ENCODE data around the gene STOML1. TPM values are rescaled to one million over a fixed set of nuclear protein-coding genes. Genes with fewer than 3 reads are reported as not detected.

The STOML1 gene
- polyA plus RNA-seq, 1 donor = 9.6 TPM

GRCh38 chr15:74013374-74013894, 21.3 kb upstream of the STOML1 start:
- DNase-seq = no peak
- Histone ChIP-seq H3K4me1 (ENCODE audit: control insufficient read depth, insufficient read depth, low read length) (peaks cover 5% of the 10 kb centered on the region), H3K27ac (ENCODE audit: low read length) (no peak overlapping the region), H3K36me3 (ENCODE audit: control insufficient read depth, insufficient read depth, low read length) (peaks cover 7% of the 10 kb centered on the region), H3K9me3 (ENCODE audit: control insufficient read depth, low read depth, low read length) (no peaks in the 10 kb centered on the region), H3K4me3 (ENCODE audit: low read length) (no peak overlapping the region), H3K27me3 (ENCODE audit: control insufficient read depth, insufficient read depth, low read length) (no peaks in the 10 kb centered on the region)
- 90% methylated on average over 2 of the region's 2 CpGs for WGBS (ENCODE audit: insufficient coverage, low lambda C conversion rate)

GRCh38 chr15:74011610-74012009, 19.5 kb upstream of the STOML1 start:
- DNase-seq = peak in 1 of 2 donors; percentile 28
- 40% methylated on average over 1 of the region's 2 CpGs for WGBS (ENCODE audit: insufficient coverage, low lambda C conversion rate)
- no peak overlapping the region for H3K27ac ChIP-seq (ENCODE audit: low read length)
- H3K4me1 ChIP-seq (ENCODE audit: control insufficient read depth, insufficient read depth, low read length) = peaks cover 5% of the 10 kb centered on the region
- no peaks in the 10 kb centered on the region for H3K9me3 ChIP-seq (ENCODE audit: control insufficient read depth, low read depth, low read length)
- no peaks in the 10 kb centered on the region for H3K27me3 ChIP-seq (ENCODE audit: control insufficient read depth, insufficient read depth, low read length)
- peaks cover 9% of the 10 kb centered on the region for H3K36me3 ChIP-seq (ENCODE audit: control insufficient read depth, insufficient read depth, low read length)
- H3K4me3 ChIP-seq (ENCODE audit: low read length) = no peak overlapping the region

GRCh38 chr15:74010929-74011540, 18.9 kb upstream of the STOML1 start:
- Histone ChIP-seq H3K27me3 (ENCODE audit: control insufficient read depth, insufficient read depth, low read length) (no peaks in the 10 kb centered on the region), H3K4me1 (ENCODE audit: control insufficient read depth, insufficient read depth, low read length) (peaks cover 5% of the 10 kb centered on the region), H3K4me3 (ENCODE audit: low read length) (no peak overlapping the region), H3K36me3 (ENCODE audit: control insufficient read depth, insufficient read depth, low read length) (peaks cover 9% of the 10 kb centered on the region), H3K27ac (ENCODE audit: low read length) (no peak overlapping the region), H3K9me3 (ENCODE audit: control insufficient read depth, low read depth, low read length) (no peaks in the 10 kb centered on the region)
- peak in 1 of 2 donors; percentile 44 for DNase-seq
- WGBS (ENCODE audit: insufficient coverage, low lambda C conversion rate) = 33% methylated on average over 1 of the region's 2 CpGs

DNA sequence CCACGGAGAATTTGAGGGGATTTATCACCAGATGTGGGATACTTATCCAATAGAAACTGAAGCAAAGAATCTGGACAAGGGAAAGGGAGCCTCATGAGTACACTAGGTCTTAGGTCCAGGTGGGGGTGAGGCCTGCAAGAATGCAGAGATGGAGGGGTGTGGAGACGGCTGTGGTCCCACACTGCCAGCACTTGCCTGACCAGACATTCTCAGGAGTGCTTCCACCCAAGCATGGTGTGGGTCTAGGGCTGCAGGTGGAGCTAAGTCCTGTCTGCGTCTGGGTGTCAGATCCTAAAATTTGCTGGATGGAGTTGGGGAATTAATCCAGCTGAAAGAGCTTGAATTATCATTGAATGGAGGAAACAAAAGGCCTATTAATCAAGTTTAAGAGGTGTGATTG, 16.8 kb upstream of the STOML1 start:
- H3K27ac ChIP-seq (ENCODE audit: low read length) = no peak overlapping the region
- peaks cover 5% of the 10 kb centered on the region for H3K4me1 ChIP-seq (ENCODE audit: control insufficient read depth, insufficient read depth, low read length)
- no peaks in the 10 kb centered on the region for H3K9me3 ChIP-seq (ENCODE audit: control insufficient read depth, low read depth, low read length)
- H3K4me3 ChIP-seq (ENCODE audit: low read length) = no peak overlapping the region
- peaks cover 18% of the 10 kb centered on the region for H3K36me3 ChIP-seq (ENCODE audit: control insufficient read depth, insufficient read depth, low read length)
- no CpG with 5 or more reads among the region's 3 CpGs for WGBS (ENCODE audit: insufficient coverage, low lambda C conversion rate)
- no peak for DNase-seq
- H3K27me3 ChIP-seq (ENCODE audit: control insufficient read depth, insufficient read depth, low read length) = no peaks in the 10 kb centered on the region

- no peak overlapping the region for H3K4me3 ChIP-seq (ENCODE audit: low read length)
- 71% methylated on average over 1 of the region's 5 CpGs for WGBS (ENCODE audit: insufficient coverage, low lambda C conversion rate)
- peaks cover 19% of the 10 kb centered on the region for H3K36me3 ChIP-seq (ENCODE audit: control insufficient read depth, insufficient read depth, low read length)
Observed at GRCh38 chr15:74007820-74008371, 15.8 kb upstream of the STOML1 start.

GRCh38 chr15:74006774-74007639, 14.9 kb upstream of the STOML1 start:
- no peak for DNase-seq
- WGBS (ENCODE audit: insufficient coverage, low lambda C conversion rate) = 100% methylated on average over 1 of the region's 11 CpGs
- H3K36me3 ChIP-seq (ENCODE audit: control insufficient read depth, insufficient read depth, low read length) = peaks cover 23% of the 10 kb centered on the region

More at GRCh38 chr15:74007820-74008371, 15.8 kb upstream of the STOML1 start:
- no peak for DNase-seq
- Histone ChIP-seq H3K9me3 (ENCODE audit: control insufficient read depth, low read depth, low read length) (no peaks in the 10 kb centered on the region), H3K27ac (ENCODE audit: low read length) (no peak overlapping the region), H3K27me3 (ENCODE audit: control insufficient read depth, insufficient read depth, low read length) (no peaks in the 10 kb centered on the region), H3K4me1 (ENCODE audit: control insufficient read depth, insufficient read depth, low read length) (peaks cover 5% of the 10 kb centered on the region)

GRCh38 chr15:73997986-73998385, 5.9 kb upstream of the STOML1 start:
- no peaks in the 10 kb centered on the region for H3K9me3 ChIP-seq (ENCODE audit: control insufficient read depth, low read depth, low read length)
- H3K4me3 ChIP-seq (ENCODE audit: low read length) = no peak overlapping the region
- H3K36me3 ChIP-seq (ENCODE audit: control insufficient read depth, insufficient read depth, low read length) = peaks cover 20% of the 10 kb centered on the region
- WGBS (ENCODE audit: insufficient coverage, low lambda C conversion rate) = no CpG with 5 or more reads among the region's 27 CpGs
- H3K4me1 ChIP-seq (ENCODE audit: control insufficient read depth, insufficient read depth, low read length) = peaks cover 7% of the 10 kb centered on the region
- H3K27me3 ChIP-seq (ENCODE audit: control insufficient read depth, insufficient read depth, low read length) = no peaks in the 10 kb centered on the region
- no peak for DNase-seq
- H3K27ac ChIP-seq (ENCODE audit: low read length) = no peak overlapping the region

More at GRCh38 chr15:74006774-74007639, 14.9 kb upstream of the STOML1 start:
- Histone ChIP-seq H3K27me3 (ENCODE audit: control insufficient read depth, insufficient read depth, low read length) (no peaks in the 10 kb centered on the region), H3K4me3 (ENCODE audit: low read length) (no peak overlapping the region), H3K4me1 (ENCODE audit: control insufficient read depth, insufficient read depth, low read length) (peaks cover 5% of the 10 kb centered on the region), H3K27ac (ENCODE audit: low read length) (no peak overlapping the region), H3K9me3 (ENCODE audit: control insufficient read depth, low read depth, low read length) (no peaks in the 10 kb centered on the region)

DNA sequence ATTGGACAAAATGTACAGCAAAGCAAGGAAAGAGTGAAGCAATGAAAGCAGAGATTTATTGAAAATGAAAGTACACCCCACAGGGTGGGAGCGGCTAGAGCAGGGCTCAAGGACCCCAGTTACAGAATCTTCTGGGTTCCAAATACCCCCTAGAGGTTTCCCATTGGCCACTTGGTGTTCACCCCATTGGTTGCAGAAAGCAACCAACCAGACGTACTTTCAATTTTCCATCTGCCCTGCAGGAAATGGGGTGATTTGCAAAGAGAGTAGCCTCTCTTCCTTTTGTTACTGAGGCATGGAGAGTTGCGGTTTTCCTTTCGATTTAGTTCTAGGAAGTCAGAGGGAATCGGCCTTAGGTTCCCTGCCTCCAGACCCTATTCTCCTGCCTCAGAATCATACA, 4.8 kb upstream of the STOML1 start:
- peaks cover 15% of the 10 kb centered on the region for H3K4me1 ChIP-seq (ENCODE audit: control insufficient read depth, insufficient read depth, low read length)
- peak overlapping the region; percentile 18 for H3K27ac ChIP-seq (ENCODE audit: low read length)
- no peaks in the 10 kb centered on the region for H3K9me3 ChIP-seq (ENCODE audit: control insufficient read depth, low read depth, low read length)
- peak in 1 of 2 donors; percentile 33 for DNase-seq
- peaks cover 15% of the 10 kb centered on the region for H3K36me3 ChIP-seq (ENCODE audit: control insufficient read depth, insufficient read depth, low read length)
- no peak overlapping the region for H3K4me3 ChIP-seq (ENCODE audit: low read length)
- WGBS (ENCODE audit: insufficient coverage, low lambda C conversion rate) = no CpG with 5 or more reads among the region's 5 CpGs
- no peaks in the 10 kb centered on the region for H3K27me3 ChIP-seq (ENCODE audit: control insufficient read depth, insufficient read depth, low read length)

DNA sequence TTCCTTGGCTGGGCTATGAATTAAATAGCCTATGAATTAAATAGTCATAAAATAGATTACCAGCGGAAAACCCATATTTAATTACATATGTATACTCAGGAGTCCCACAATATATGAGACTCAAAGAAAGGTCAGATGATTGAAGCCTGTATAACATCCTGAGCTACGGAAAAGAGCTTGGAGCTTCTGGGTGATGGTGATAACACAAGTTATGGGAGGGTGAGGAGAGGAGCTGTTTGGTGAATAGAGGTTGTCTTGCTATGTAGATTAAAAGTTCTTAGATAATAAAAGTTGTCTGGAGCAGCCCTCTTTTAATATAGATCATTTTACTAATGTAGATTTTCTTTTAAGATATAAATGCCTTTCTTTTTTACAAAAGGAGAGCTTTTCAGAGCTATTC, 4.2 kb upstream of the STOML1 start:
- Histone ChIP-seq H3K4me3 (ENCODE audit: low read length) (no peak overlapping the region), H3K4me1 (ENCODE audit: control insufficient read depth, insufficient read depth, low read length) (peaks cover 18% of the 10 kb centered on the region)
- no CpG with 5 or more reads among the region's 2 CpGs for WGBS (ENCODE audit: insufficient coverage, low lambda C conversion rate)

GRCh38 chr15:73994912-73995622, 3.0 kb upstream of the STOML1 start:
- Histone ChIP-seq H3K36me3 (ENCODE audit: control insufficient read depth, insufficient read depth, low read length) (peaks cover 12% of the 10 kb centered on the region), H3K27me3 (ENCODE audit: control insufficient read depth, insufficient read depth, low read length) (no peaks in the 10 kb centered on the region), H3K4me3 (ENCODE audit: low read length) (peak overlapping the region; percentile 79), H3K27ac (ENCODE audit: low read length) (peak overlapping the region; percentile 77), H3K4me1 (ENCODE audit: control insufficient read depth, insufficient read depth, low read length) (peaks cover 25% of the 10 kb centered on the region), H3K9me3 (ENCODE audit: control insufficient read depth, low read depth, low read length) (no peaks in the 10 kb centered on the region)
- WGBS (ENCODE audit: insufficient coverage, low lambda C conversion rate) = 0% methylated on average over 1 of the region's 18 CpGs
- DNase-seq = peak in 1 of 2 donors; percentile 55

More for the DNA sequence above, 4.2 kb upstream of the STOML1 start:
- DNase-seq = no peak
- no peaks in the 10 kb centered on the region for H3K9me3 ChIP-seq (ENCODE audit: control insufficient read depth, low read depth, low read length)
- H3K27me3 ChIP-seq (ENCODE audit: control insufficient read depth, insufficient read depth, low read length) = no peaks in the 10 kb centered on the region
- peak overlapping the region; percentile 18 for H3K27ac ChIP-seq (ENCODE audit: low read length)
- peaks cover 12% of the 10 kb centered on the region for H3K36me3 ChIP-seq (ENCODE audit: control insufficient read depth, insufficient read depth, low read length)

Measured in large intestine (tissue), 3 donors.